Liver (tissue), 9 donors: Measurements from ENCODE around the gene SLC5A9. TPM values are rescaled to one million over a fixed set of nuclear protein-coding genes. Genes with fewer than 3 reads are reported as not detected.

ENCODE experiments used
- DNase-seq: peaks from one replicate; pipeline ENCODE4 v3.0.0-alpha.2; 2017; ENCODE audit warnings: low spot score
- H3K27ac ChIP-seq, 2 donors: one replicate each; pipeline ENCODE4 v1.7.0; 2013; ENCODE audit warnings: inconsistent platforms in 2 of 2, low read length in 2 of 2, control low read depth in 1 of 2, low read depth in 1 of 2, mild to moderate bottlenecking in 1 of 2
- H3K27me3 ChIP-seq, 4 donors: one replicate each; pipeline versions ENCODE4 v1.6.1 to v1.7.0; 2013; ENCODE audit warnings: low read length in 3 of 4, inconsistent platforms in 1 of 4, mild to moderate bottlenecking in 1 of 4, moderate library complexity in 1 of 4; ENCODE audit not compliant: control insufficient read depth in 4 of 4, insufficient read depth in 4 of 4
- H3K36me3 ChIP-seq, 4 donors: one replicate each; pipeline versions ENCODE4 v1.6.1 to v1.7.0; 2013; ENCODE audit warnings: low read length in 3 of 4, mild to moderate bottlenecking in 3 of 4, low read depth in 1 of 4, moderate library complexity in 1 of 4; ENCODE audit not compliant: control insufficient read depth in 4 of 4, insufficient read depth in 3 of 4
- H3K4me1 ChIP-seq, 4 donors: one replicate each; pipeline versions ENCODE4 v1.6.1 to v1.7.0; 2013; ENCODE audit warnings: low read length in 3 of 4, mild to moderate bottlenecking in 3 of 4, moderate library complexity in 1 of 4; ENCODE audit not compliant: control insufficient read depth in 4 of 4, insufficient read depth in 4 of 4
- H3K4me3 ChIP-seq, 3 donors: one replicate each; pipeline versions ENCODE4 v1.6.1 to v1.7.0; 2013; ENCODE audit warnings: low read length in 3 of 3, control low read depth in 1 of 3, low read depth in 1 of 3, mild to moderate bottlenecking in 1 of 3
- H3K9ac ChIP-seq, 2 donors: one replicate each; pipeline ENCODE4 v1.7.0; 2013; ENCODE audit warnings: low read length in 2 of 2, mild to moderate bottlenecking in 2 of 2, moderate library complexity in 2 of 2, control low read depth in 1 of 2, low read depth in 1 of 2
- H3K9me3 ChIP-seq, 4 donors: one replicate each; pipeline versions ENCODE4 v1.6.1 to v1.7.0; 2013; ENCODE audit warnings: low read length in 3 of 4; ENCODE audit not compliant: control insufficient read depth in 4 of 4
- ATF3 ChIP-seq: IDR thresholded peaks from 2 replicates; pipeline ENCODE4 v1.6.1; 2016; ENCODE audit warnings: antibody characterized with exemption
- CTCF ChIP-seq: fragments of 150-350 bp; IDR thresholded peaks from 2 replicates; pipeline ENCODE4 v1.5.1; 2017; ENCODE audit warnings: improper control_type of control experiment, low read depth, low read length; ENCODE audit not compliant: missing input control
- EGR1 ChIP-seq, 2 donors: IDR thresholded peaks; 2 replicates each; pipeline ENCODE4 v1.6.1; 2016 to 2018; ENCODE audit warnings: antibody characterized with exemption in 2 of 2, low read depth in 2 of 2
- FOXA1 ChIP-seq: IDR thresholded peaks from 2 replicates; pipeline ENCODE4 v1.6.1; 2016; ENCODE audit warnings: antibody characterized with exemption
- FOXA2 ChIP-seq: IDR thresholded peaks from 2 replicates; pipeline ENCODE4 v1.6.1; 2016; ENCODE audit warnings: antibody characterized with exemption
- GABPA ChIP-seq, 2 donors: IDR thresholded peaks in 1 of 2; conservative IDR thresholded peaks in 1 of 2; 2 replicates each; pipeline ENCODE4 v1.6.1; 2016; ENCODE audit warnings: antibody characterized with exemption in 2 of 2, mild to moderate bottlenecking in 1 of 2, moderate library complexity in 1 of 2
- HNF4A ChIP-seq, 2 donors: conservative IDR thresholded peaks; 2 replicates each; pipeline ENCODE4 v1.6.1; 2016; ENCODE audit warnings: antibody characterized with exemption in 2 of 2, mild to moderate bottlenecking in 2 of 2
- HNF4G ChIP-seq: IDR thresholded peaks from 2 replicates; pipeline ENCODE4 v1.6.1; 2016; ENCODE audit warnings: antibody characterized with exemption
- JUND ChIP-seq, 2 donors: IDR thresholded peaks; 2 replicates each; pipeline ENCODE4 v1.6.1; 2016; ENCODE audit warnings: antibody characterized with exemption in 2 of 2
- NR2F2 ChIP-seq: IDR thresholded peaks from 2 replicates; pipeline ENCODE4 v1.6.1; 2016; ENCODE audit warnings: antibody characterized with exemption
- RAD21 ChIP-seq, 2 donors: IDR thresholded peaks; 2 replicates each; pipeline ENCODE4 v1.6.1; 2016; ENCODE audit warnings: antibody characterized with exemption in 2 of 2, mild to moderate bottlenecking in 2 of 2
- RXRA ChIP-seq, 2 donors: IDR thresholded peaks; 2 replicates each; pipeline ENCODE4 v1.6.1; 2017 to 2018; ENCODE audit warnings: antibody characterized with exemption in 2 of 2, mild to moderate bottlenecking in 1 of 2
- SP1 ChIP-seq: IDR thresholded peaks from 2 replicates; pipeline ENCODE4 v1.6.1; 2018; ENCODE audit warnings: antibody characterized with exemption, mild to moderate bottlenecking
- TAF1 ChIP-seq: conservative IDR thresholded peaks from 2 replicates; pipeline ENCODE4 v1.6.1; 2016; ENCODE audit warnings: antibody characterized with exemption, mild to moderate bottlenecking
- YY1 ChIP-seq: IDR thresholded peaks from 2 replicates; pipeline ENCODE4 v1.6.1; 2016; ENCODE audit warnings: antibody characterized with exemption, mild to moderate bottlenecking
- WGBS: extraction: QIAGEN DNeasy Blood & Tissue Kit; methylation state at CpG from one replicate; pipeline ENCODE4 v1.1.7; 2013; 5-methylcytosine and 5-hydroxymethylcytosine counted together
- polyA plus RNA-seq, 2 donors: library from polyadenylated mRNA; stranded (reverse) in 1 of 2; unstranded in 1 of 2; fragments of 200-250 nt in 1 of 2; fragments of >200 nt in 1 of 2; fragmentation: Nextera tagmentation in 1 of 2; extraction: Ambion mirVana in 1 of 2; gene quantifications; one replicate each; pipeline versions ENCODE4 v1.2.1 to v1.2.3, GENCODE V29; 2013 to 2015
- total RNA-seq, 2 donors: library from RNA; depleted of rRNA; stranded (reverse); fragments of >200 nt; gene quantifications; one replicate each; pipeline ENCODE4 v1.2.3, GENCODE V29; 2014
- TF ChIP-seq, protein P1 (sequence below): IDR thresholded peaks from 2 replicates; pipeline ENCODE4 v1.6.1; 2016; ENCODE audit warnings: antibody characterized with exemption
- donor health status: healthy.
- donor health status: healthy.
- donor health status: healthy.
- donor health status: healthy.
- donor health status: healthy.

The SLC5A9 gene
- total and polyA plus RNA-seq, 4 donors, result 0.78 to 6.5 (median 6.0) TPM

GRCh38 chr1:48236716-48237470, 14.4 kb downstream of the SLC5A9 start:
- Histone ChIP-seq H3K27me3 (no peaks in the 10 kb centered on the region), H3K4me3 (no peak overlapping the region), H3K9ac (no peak overlapping the region), H3K4me1 (no peaks in the 10 kb centered on the region), H3K36me3 (peaks cover 0 to 61% (median 23%) of the 10 kb centered on the region in 4 donors), H3K27ac (no peak overlapping the region), H3K9me3 (no peaks in the 10 kb centered on the region)
- TF ChIP-seq HNF4G (no peak), RAD21 (IDR thresholded peaks at IDR 0.05) (peak; percentile 95 to 97), CTCF (peak; percentile 79)
- peak; percentile 27 for DNase-seq
- WGBS, result 85% methylated on average over 4 of the region's 4 CpGs

DNA sequence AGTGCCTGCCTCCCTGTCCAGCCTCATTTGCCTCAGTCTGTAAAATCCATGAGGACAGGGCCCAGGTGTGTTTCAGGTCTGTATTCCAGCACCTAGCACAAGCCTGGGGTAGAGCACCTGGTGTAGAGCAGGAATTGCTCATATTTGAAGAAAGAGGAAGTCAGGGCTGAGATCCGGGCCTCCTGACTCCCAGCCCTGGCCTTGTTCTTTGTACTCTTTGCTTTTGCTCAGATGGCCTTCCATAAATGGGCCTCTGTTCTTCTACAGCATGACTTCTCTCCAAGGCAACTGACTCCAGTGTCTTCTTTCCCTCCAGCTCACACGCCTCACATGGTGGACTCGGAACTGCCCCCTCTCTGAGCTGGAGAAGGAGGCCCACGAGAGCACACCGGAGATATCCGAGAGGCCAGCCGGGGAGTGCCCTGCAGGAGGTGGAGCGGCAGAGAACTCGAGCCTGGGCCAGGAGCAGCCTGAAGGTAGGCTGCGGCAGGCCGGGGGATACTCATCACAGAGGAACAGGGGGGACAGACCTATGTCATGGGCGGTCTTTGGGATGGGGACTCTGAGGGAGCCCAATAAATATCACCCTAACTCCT, 19.7 kb downstream of the SLC5A9 start:
- Histone ChIP-seq H3K4me3 (no peak overlapping the region), H3K9ac (no peak overlapping the region), H3K27me3 (no peaks in the 10 kb centered on the region), H3K9me3 (no peaks in the 10 kb centered on the region), H3K4me1 (peaks cover 0 to 4% (median under 1%) of the 10 kb centered on the region in 4 donors), H3K27ac (no peak overlapping the region), H3K36me3 (peaks cover 0 to 55% (median 19%) of the 10 kb centered on the region in 4 donors)
- TF ChIP-seq FOXA1 (no peak), RXRA (IDR thresholded peaks at IDR 0.05) (no peak), TAF1 (no peak), ATF3 (no peak), SP1 (no peak), FOXA2 (no peak)
- TF ChIP-seq, protein P1, sequence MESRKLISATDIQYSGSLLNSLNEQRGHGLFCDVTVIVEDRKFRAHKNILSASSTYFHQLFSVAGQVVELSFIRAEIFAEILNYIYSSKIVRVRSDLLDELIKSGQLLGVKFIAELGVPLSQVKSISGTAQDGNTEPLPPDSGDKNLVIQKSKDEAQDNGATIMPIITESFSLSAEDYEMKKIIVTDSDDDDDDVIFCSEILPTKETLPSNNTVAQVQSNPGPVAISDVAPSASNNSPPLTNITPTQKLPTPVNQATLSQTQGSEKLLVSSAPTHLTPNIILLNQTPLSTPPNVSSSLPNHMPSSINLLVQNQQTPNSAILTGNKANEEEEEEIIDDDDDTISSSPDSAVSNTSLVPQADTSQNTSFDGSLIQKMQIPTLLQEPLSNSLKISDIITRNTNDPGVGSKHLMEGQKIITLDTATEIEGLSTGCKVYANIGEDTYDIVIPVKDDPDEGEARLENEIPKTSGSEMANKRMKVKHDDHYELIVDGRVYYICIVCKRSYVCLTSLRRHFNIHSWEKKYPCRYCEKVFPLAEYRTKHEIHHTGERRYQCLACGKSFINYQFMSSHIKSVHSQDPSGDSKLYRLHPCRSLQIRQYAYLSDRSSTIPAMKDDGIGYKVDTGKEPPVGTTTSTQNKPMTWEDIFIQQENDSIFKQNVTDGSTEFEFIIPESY, result no peak
- WGBS, result 88% methylated on average over 12 of the region's 12 CpGs
- DNase-seq, result peak; percentile 23

GRCh38 chr1:48245106-48245505, 22.6 kb downstream of the SLC5A9 start:
- TF ChIP-seq EGR1 (IDR thresholded peaks at IDR 0.05; ENCODE audit: low read depth in 2 of 2) (peak in 1 of 2 donors; percentile 35), SP1 (peak; percentile 33), NR2F2 (peak; percentile 47), JUND (IDR thresholded peaks at IDR 0.05) (no peak), YY1 (no peak), GABPA (IDR thresholded peaks at IDR 0.05 in 1 of 2, conservative IDR thresholded peaks at IDR 0.05 in 1 of 2) (no peak), RXRA (IDR thresholded peaks at IDR 0.05) (no peak), RAD21 (IDR thresholded peaks at IDR 0.05) (peak in 1 of 2 donors; percentile 21), HNF4A (conservative IDR thresholded peaks at IDR 0.05) (no peak)
- 64% methylated on average over 2 of the region's 2 CpGs for WGBS
- Histone ChIP-seq H3K36me3 (peaks cover 0 to 36% (median 15%) of the 10 kb centered on the region in 4 donors), H3K9ac (no peak overlapping the region), H3K27ac (peak overlapping the region in 1 of 2 donors; percentile 22), H3K27me3 (no peaks in the 10 kb centered on the region), H3K4me3 (no peak overlapping the region), H3K9me3 (no peaks in the 10 kb centered on the region), H3K4me1 (peaks cover 0 to 4% (median under 1%) of the 10 kb centered on the region in 4 donors)
- peak; percentile 26 for DNase-seq
